HG02763 (cell line): Measurements from ENCODE around the gene LIN9.
"Not testable (repeated sequence)": the region's sequence is repeated elsewhere in the genome, so short reads cannot be mapped to it uniquely, and the experiment has no call there.

ENCODE experiments used
- ATAC-seq: cut with Tn5 transposase; IDR thresholded peaks from one replicate; pipeline ENCODE4 v1.9.1; 2021; ENCODE audit warnings: mild to moderate bottlenecking, moderate library complexity; ENCODE audit not compliant: unreplicated experiment

The LIN9 gene

GRCh38 chr1:226216056-226216455 is 92.9 kb downstream of the LIN9 start:
- no peak for ATAC-seq

DNA sequence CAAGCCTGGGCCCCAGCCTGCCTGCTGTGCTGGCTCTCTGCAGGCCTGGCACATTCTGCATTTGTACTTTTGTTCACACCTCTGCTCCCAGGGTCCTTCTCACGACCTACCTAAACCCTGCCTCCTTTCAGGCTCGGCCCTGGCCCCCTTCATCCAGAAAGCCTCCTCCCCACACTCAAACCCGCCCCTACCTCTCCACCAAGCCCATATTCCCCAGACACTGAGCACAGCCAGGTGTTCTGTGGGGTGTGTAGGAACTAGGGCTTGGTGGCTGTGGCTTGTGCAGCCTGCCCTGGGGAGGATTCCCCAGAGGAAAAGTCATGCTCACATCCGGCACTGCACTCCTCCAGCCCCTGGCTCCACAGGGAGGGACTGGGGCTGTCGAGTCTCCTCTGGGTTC is 93.7 kb downstream of the LIN9 start:
- ATAC-seq: no peak

DNA sequence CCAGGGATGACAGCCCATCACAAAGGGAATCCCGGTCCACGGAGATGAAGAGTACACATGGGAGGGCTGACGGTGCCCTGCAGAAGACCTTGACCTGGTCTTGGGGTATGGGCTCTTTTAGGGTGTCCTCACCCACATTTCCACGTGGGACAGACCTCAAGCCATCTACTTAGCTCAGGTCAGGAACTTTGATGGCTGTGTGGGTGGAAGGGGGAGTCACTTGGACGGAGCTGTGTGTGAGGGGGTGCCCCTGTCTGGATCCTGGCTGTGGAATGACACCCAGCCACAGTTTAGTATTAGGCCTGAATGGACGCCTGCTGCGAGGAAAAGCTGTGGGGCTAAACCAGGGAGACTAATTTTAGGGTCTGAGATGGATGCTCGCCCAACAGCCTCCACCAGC is 96.4 kb downstream of the LIN9 start:
- ATAC-seq: no peak

DNA sequence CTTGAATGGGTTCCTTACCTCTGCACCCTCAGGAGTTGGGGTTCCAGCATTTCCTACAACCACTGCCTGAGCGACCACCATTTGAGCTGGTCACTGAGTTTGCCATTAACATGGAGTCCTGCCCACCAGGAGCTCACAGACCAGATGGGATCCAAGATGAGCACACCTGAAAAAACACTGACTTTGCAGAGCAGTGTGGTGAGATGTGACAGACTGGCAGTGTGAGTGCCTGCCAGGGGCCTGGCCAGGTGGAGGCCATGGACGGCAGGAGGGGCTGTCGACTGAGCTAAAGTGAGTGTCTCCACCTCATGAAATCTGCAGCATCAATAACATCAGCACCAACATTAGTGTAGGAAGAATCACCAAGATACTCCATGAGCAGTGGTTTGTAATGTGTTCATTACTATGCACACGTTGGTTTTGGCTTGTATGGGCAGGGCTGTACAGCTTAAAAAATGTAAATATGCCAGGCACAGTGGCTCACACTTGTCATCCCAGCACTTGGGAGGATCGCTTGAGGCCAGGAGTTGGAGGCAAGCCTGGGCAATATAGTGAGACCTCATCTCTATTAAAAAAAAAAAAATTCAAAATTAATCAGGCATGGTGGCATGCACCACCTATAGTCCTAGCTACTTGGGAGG is 97.7 kb downstream of the LIN9 start:
- ATAC-seq: no peak

DNA sequence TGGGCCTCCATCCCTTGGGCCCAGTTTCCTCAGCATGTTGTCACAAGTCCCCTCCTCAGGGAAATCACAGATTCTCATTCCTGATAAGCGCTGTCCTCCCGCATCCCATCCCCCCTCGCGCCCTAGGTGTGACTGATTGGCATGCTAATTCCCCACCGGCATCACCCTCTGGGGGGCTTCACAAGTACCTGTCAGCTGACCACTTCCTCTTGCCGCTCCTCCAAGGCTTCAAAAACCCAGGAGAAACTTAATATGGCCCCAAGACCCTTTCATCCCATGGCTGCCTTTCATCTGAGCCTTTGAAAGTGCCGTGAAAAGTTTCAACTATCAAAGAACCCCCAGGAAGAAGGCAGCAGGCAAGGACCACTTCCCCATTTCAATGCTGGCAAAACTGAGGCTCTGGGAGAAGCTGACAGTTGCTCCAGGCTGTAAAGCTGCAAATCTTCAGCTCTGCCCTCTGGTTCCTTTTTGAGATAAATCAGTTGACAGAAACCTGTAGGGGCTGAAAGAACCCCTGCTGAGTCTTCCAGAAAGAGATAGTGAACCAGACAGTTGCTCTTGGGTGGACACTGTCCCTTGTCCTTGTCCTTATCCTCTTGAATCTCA is 98.3 kb downstream of the LIN9 start:
- no peak for ATAC-seq

- no peak for ATAC-seq
Measured at GRCh38 chr1:226209307-226210059, 99.5 kb downstream of the LIN9 start.

- no peak for ATAC-seq
Measured at GRCh38 chr1:226207048-226207447, 101.9 kb downstream of the LIN9 start.

DNA sequence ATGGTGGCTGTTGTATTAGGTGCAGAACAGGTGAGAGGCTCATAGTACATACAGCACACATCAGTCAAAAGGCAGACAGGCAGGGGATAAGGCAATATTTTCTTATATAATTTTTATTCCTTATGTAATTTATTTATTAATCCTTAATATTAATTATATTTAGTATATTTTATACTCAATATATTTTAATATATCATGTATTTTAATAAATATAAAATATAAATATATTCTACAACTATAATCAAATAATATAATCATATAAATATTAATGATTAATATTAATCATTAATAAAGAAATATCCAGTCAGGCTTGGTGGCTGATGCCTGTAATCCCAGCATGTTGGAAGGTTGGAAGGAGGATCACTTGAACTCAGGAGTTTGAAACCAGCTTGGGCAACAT is 104.8 kb downstream of the LIN9 start:
- ATAC-seq: no peak

GRCh38 chr1:226203655-226204054 is 105.3 kb downstream of the LIN9 start:
- ATAC-seq: no peak

DNA sequence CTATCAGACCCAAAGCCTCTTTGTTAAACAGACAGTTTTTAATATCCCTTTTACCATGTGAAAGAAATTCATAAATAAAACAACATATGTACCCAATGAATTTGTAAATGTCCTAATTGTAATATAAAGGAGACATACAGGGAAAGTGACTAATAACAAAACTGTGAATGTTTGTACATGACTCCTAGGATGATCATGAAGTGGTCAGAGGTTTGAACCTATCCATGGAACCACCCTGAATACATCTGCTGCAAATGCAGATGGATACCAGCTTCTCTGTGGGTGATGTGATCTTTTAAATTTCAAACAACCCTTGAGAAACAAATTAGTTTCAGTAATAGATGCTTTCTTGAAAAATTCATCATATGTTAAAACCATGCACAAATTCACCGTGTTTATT is 105.7 kb downstream of the LIN9 start:
- ATAC-seq: no peak

DNA sequence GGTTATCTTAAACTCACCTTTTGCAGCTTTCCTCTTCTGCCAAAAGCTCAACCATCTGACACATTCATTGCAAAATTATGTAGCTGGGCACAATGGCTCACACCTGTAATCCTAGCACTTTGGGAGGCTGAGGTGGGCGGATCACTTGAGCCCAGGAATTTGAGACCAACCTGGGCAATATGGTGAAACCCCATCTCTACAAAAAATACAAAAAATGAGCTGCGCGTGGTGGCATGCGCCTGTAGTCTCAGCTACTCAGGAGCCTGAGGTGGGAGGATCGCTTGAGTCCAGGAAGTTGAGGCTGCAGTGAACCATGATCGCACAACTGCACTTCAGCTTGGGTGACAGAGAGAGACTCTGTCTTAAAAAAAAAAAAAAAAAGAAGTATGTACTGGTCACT is 106.3 kb downstream of the LIN9 start:
- not testable (repeated sequence) for ATAC-seq

GRCh38 chr1:226202246-226202645 is 106.7 kb downstream of the LIN9 start:
- no peak for ATAC-seq

DNA sequence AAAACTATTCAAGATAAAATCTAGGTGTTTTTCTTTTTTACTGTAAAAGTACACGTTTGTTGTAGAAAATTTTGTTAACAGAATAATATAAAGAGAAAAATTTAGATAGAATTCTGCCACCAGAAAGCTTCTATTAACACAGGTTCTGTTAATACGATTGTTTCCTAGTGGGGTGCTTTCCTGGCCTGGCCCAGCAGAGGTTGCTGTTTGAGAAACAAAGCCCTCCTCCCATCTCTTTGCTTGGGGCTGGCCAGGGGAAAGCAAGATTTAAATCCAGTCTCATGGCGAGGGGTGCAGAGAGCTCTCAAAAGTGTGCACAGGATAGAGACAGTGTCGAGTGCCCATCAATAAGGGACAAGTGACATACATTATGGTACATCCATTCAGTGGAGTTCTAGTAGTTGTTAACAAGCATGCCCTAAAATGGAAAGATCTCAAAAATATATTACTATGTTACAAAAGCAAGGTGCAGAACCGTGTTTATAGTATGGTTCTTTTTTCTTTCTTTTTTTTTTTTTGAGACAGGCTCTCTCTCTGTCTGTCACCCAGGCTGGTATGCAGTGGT is 107.9 kb downstream of the LIN9 start:
- no peak for ATAC-seq

- ATAC-seq: no peak
Measured at GRCh38 chr1:226199971-226200370, 109.0 kb downstream of the LIN9 start.

GRCh38 chr1:226195144-226195543 is 113.8 kb downstream of the LIN9 start:
- ATAC-seq: no peak

DNA sequence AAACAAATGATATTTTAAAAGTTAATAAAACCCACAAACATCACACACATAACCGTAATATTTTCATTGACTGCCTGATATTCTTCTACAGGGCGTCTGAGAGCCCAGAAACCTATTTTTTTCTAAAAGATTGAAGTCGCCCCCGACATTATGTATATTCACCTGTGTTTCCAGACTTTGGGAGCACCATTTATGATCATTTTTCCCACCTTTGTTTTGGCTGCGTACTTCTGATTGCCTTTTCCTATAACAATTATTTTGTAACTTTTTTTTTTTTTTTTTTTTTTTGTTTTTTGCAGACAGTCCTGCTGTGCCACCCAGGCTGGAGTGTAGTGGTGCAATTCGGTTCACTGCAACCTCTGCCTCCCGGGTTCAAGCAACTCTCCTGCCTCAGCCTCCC is 121.6 kb downstream of the LIN9 start:
- no peak for ATAC-seq

- no peak for ATAC-seq
Measured at GRCh38 chr1:226187019-226187322, 122.0 kb downstream of the LIN9 start.

GRCh38 chr1:226186124-226187018 is 122.6 kb downstream of the LIN9 start, which contains the start of gene ACBD3:
Gene ACBD3, minus strand, starts transcription at chr1:226186741. Its CDS starts 66 bp downstream, at chr1:226186675.
- ATAC-seq: peak; percentile 89

DNA sequence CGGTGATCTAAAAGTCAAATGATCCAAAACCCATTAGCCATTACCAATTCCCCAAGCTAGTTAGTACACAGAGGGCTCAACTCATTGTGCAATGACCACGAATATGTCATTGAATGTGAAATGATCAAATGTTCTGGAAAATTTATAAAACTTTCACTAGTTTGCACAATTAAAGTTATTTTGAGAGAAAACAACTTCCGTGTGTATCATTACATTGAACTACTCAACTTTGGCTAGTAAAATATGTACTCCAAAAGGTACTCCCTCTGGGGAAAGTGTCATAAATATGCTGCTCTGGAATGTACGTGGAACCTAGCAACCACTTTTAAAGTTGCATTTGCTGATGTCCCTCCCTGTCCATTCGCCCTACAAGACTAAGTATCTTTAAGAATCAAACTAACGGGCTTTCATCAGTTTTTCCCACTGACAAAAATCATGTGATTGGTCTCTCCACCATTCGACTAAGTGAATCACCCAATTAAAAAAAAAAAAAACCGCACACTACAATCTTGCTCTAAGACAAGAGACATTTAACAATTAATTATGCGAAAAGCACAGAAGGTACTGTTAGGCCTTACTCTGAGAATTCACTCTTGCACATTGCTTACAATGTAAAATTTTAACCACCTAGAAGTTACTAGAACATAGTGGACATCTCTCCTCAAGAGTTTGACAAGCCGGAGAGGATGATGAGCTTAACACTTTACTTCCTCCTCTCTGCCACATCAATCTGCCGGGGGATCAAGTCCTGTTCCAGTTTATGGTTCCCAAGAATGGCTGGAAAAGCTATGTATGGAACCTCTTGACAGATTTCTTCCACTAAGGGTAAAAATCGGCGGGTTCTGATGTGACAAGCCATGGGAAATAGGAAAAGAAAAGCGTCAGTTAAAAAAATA is 123.6 kb downstream of the LIN9 start:
- ATAC-seq: no peak
